K562 (cell line): ENCODE results near the gene TKTL1. TPM values are rescaled to one million over a fixed set of nuclear protein-coding genes. Genes with fewer than 3 reads are reported as not detected.

Experiments
- IFI16 ChIP-seq: fragments of 250-450 bp; sonication (Bioruptor Pico); IDR thresholded peaks from 2 replicates; pipeline ENCODE4 v2.1.2; 2022; ENCODE audit warnings: mild to moderate bottlenecking, inconsistent platforms
- RBM25 ChIP-seq: fragments of 200-400 bp; formaldehyde crosslinking; IDR thresholded peaks from 2 replicates; pipeline ENCODE4 v1.6.1; 2018; ENCODE audit warnings: low read length, low read depth, moderate library complexity; ENCODE audit not compliant: severe bottlenecking
- TSHZ1 ChIP-seq: fragments of 250-450 bp; sonication (Bioruptor Pico); IDR thresholded peaks from 2 replicates; pipeline ENCODE4 v1.4.0; 2020; ENCODE audit warnings: mild to moderate bottlenecking, moderate library complexity
- polyA plus RNA-seq, 8 experiments: library from polyadenylated mRNA; depleted of rRNA in 4 of 8; stranded (reverse) in 5 of 8; unstranded in 3 of 8; fragments of >200 nt; fragmentation: Nextera tagmentation in 2 of 8; fragmentation: Illumina TruSeq in 1 of 8; extraction: Ambion mirVana in 2 of 8; extraction: Trizol in 1 of 8; gene quantifications; 2 replicates each; pipeline versions ENCODE4 v1.2.1 to v1.2.3, GENCODE V29; 2011 to 2014; ENCODE audit warnings: inconsistent platforms in 1 of 8, missing spikeins in 1 of 8
- total RNA-seq, 7 experiments: library from RNA; depleted of rRNA in 6 of 7; stranded (reverse); fragments of >200 nt in 6 of 7; fragmentation: Illumina TruSeq in 2 of 7; extraction: Trizol in 2 of 7; gene quantifications; 2 replicates each; pipeline versions ENCODE4 v1.2.1 to v1.2.3, GENCODE V29; 2011 to 2021; ENCODE audit warnings: low replicate concordance in 1 of 7

Gene TKTL1
- total and polyA plus RNA-seq, 9 of the 15 experiments (the other 6 are each of a cell fraction or from before 2014, with no cell fraction given): 0.18 to 0.71 (median 0.38) TPM

- TF ChIP-seq TSHZ1 (CRISPR knock-in tag) (no peak), RBM25 (no peak), IFI16 (CRISPR knock-in tag) (no peak)
These were observed 73.2 kb downstream of the TKTL1 start (continued) for GRCh38 chrX:154368630-154369448.
